ENCODE results near the gene CHID1. TPM values are rescaled to one million over a fixed set of nuclear protein-coding genes. Genes with fewer than 3 reads are reported as not detected.

CHID1 gene
- total and polyA plus RNA-seq, 9 of the 15 experiments (the other 6 are each of a cell fraction or from before 2014, with no cell fraction given) = 15.1 to 108 (median 39.8) TPM

DNA sequence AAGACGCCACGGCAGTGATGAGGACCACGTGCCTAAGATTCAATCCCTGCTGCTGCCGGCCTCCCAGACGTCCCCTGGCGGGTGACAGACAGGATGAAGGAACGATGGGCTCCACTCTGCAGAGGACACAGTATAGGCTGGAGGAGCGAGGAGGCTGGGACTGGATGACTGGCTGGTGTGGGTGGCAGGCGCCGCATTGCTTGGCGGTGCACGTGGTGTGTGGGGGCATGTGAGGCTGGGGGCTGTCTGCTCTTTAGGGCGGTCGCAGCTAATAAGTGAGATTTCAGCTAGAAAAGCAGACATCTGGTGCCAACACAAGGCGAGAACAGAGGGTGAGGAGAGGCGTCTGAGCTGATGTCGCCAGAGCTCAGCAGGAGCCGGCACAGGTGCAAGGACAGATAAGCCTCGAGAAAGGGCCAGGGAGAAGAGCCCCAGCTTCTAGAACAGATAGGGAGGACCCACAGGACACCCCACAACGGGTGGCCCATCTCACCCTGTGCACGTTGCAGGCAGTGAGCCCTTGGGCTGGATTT lies 34.8 kb downstream of the CHID1 start (continued):
- TF ChIP-seq HMG20B (CRISPR knock-in tag; IDR thresholded peaks at IDR 0.05) (no peak), DACH1 (IDR thresholded peaks at IDR 0.05; ENCODE audit: partially characterized antibody) (peak; percentile 49), ZBTB11 (CRISPR knock-in tag; IDR thresholded peaks at IDR 0.05) (peak in 1 of 3 experiments; percentile 57; a peak in 1 of 6 replicates), ZNF133 (CRISPR knock-in tag; IDR thresholded peaks at IDR 0.05) (no peak), NKRF (IDR thresholded peaks at IDR 0.05; ENCODE audit: borderline replicate concordance) (peak; percentile 39; the same call in 1 of the 2 replicates), ETV5 (CRISPR knock-in tag; IDR thresholded peaks at IDR 0.05; ENCODE audit: low read depth) (0 out of 2 replicates have a peak, but pooled peaks have one; percentile 34), MYC (IDR thresholded peaks at IDR 0.05; ENCODE audit: low read depth, low read length) (0 out of 2 replicates have a peak, but pooled peaks have one; percentile 33), MYC (CRISPR knock-in tag; IDR thresholded peaks at IDR 0.05; ENCODE audit: borderline replicate concordance, low read depth) (no peak), LEF1 (IDR thresholded peaks at IDR 0.05) (0 out of 2 replicates have a peak, but pooled peaks have one; percentile 30), MYNN (IDR thresholded peaks at IDR 0.05) (peak; percentile 80; the same call in 1 of the 2 replicates), MYNN (CRISPR knock-in tag; IDR thresholded peaks at IDR 0.05) (no peak), MIER1 (IDR thresholded peaks at IDR 0.05; ENCODE audit: low read depth) (0 out of 2 replicates have a peak, but pooled peaks have one; percentile 35), ZNF274 (IDR thresholded peaks at IDR 0.05; ENCODE audit: borderline replicate concordance, low read depth, low read length) (0 out of 2 replicates have a peak, but pooled peaks have one; percentile 60), TARDBP (IDR thresholded peaks at IDR 0.05) (no peak), ZNF134 (CRISPR knock-in tag; conservative IDR thresholded peaks at IDR 0.05) (peak; percentile 66), SMARCE1 (IDR thresholded peaks at IDR 0.05) (peak; percentile 86), MTA1 (IDR thresholded peaks at IDR 0.05; ENCODE audit: borderline replicate concordance) (peak; percentile 19; the same call in 1 of the 2 replicates), FOXK2 (conservative IDR thresholded peaks at IDR 0.05 in 1 of 2, IDR thresholded peaks at IDR 0.05 in 1 of 2; ENCODE audit: low read depth in 2 of 2) (0 out of 4 replicates have a peak, but pooled peaks of 1 of the 2 experiments have one; percentile 42), BDP1 (IDR thresholded peaks at IDR 0.05; ENCODE audit: insufficient read depth, insufficient read length) (no peak), TEAD4 (IDR thresholded peaks at IDR 0.05; ENCODE audit: low read length) (peak; percentile 94), TEAD4 (CRISPR knock-in tag; IDR thresholded peaks at IDR 0.05; ENCODE audit: borderline replicate concordance) (no peak)
- TF ChIP-seq, protein P1, sequence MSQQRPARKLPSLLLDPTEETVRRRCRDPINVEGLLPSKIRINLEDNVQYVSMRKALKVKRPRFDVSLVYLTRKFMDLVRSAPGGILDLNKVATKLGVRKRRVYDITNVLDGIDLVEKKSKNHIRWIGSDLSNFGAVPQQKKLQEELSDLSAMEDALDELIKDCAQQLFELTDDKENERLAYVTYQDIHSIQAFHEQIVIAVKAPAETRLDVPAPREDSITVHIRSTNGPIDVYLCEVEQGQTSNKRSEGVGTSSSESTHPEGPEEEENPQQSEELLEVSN (IDR thresholded peaks at IDR 0.05; ENCODE audit: borderline replicate concordance in 1 of 2, extremely low read depth in 1 of 2, insufficient read depth in 1 of 2, insufficient read length in 1 of 2, low read depth in 1 of 2, low read length in 1 of 2, poor library complexity in 1 of 2, severe bottlenecking in 1 of 2) = peak; percentile 43 to 64
